Mesothelial cell of epicardium (in vitro differentiated cells): Measurements from ENCODE around the gene AKTIP. TPM values are rescaled to one million over a fixed set of nuclear protein-coding genes. Genes with fewer than 3 reads are reported as not detected.

Experiments used
- DNase-seq, 2 experiments: peaks; one replicate each; pipeline ENCODE4 v3.0.0; 2021; ENCODE audit warnings: low spot score in 2 of 2; ENCODE audit not compliant: unreplicated experiment in 2 of 2
- H3K27ac Mint-ChIP-seq: 2 replicates; pipeline ENCODE4 v1.8.0; 2021; ENCODE audit warnings: mixed read lengths
- H3K27me3 Mint-ChIP-seq: 2 replicates; pipeline ENCODE4 v1.8.0; 2021; ENCODE audit warnings: low read depth, mixed read lengths
- H3K36me3 Mint-ChIP-seq: 2 replicates; pipeline ENCODE4 v1.8.0; 2021; ENCODE audit warnings: mixed read lengths
- H3K4me1 Mint-ChIP-seq: 2 replicates; pipeline ENCODE4 v1.8.0; 2021; ENCODE audit warnings: mixed read lengths
- H3K4me3 Mint-ChIP-seq: 2 replicates; pipeline ENCODE4 v1.8.0; 2021; ENCODE audit warnings: mild to moderate bottlenecking, moderate library complexity, mixed read lengths
- H3K9me3 Mint-ChIP-seq: 2 replicates; pipeline ENCODE4 v1.8.0; 2021; ENCODE audit warnings: mixed read lengths
- CTCF ChIP-seq: fragments of 200-600 bp; sonication (generic); IDR thresholded peaks from one replicate; pipeline ENCODE4 v1.5.0; 2021; ENCODE audit warnings: antibody characterized with exemption; ENCODE audit not compliant: unreplicated experiment
- total RNA-seq: library from RNA; stranded (reverse); gene quantifications from 3 replicates; pipeline ENCODE4 v1.2.1, GENCODE V29; 2021

AKTIP gene
- total RNA-seq, 1 donor from 2014 or later, result 41.1 TPM

GRCh38 chr16:53506254-53506653 lies 3.2 kb upstream of the AKTIP start:
- Mint-ChIP-seq H3K4me3 (no peak overlapping the region), H3K27me3 (no peaks in the 10 kb centered on the region), H3K36me3 (no peaks in the 10 kb centered on the region), H3K4me1 (peaks cover 32% of the 10 kb centered on the region), H3K9me3 (no peaks in the 10 kb centered on the region), H3K27ac (no peak overlapping the region)
- TF ChIP-seq CTCF, result no peak
- DNase-seq, result no peak

DNA sequence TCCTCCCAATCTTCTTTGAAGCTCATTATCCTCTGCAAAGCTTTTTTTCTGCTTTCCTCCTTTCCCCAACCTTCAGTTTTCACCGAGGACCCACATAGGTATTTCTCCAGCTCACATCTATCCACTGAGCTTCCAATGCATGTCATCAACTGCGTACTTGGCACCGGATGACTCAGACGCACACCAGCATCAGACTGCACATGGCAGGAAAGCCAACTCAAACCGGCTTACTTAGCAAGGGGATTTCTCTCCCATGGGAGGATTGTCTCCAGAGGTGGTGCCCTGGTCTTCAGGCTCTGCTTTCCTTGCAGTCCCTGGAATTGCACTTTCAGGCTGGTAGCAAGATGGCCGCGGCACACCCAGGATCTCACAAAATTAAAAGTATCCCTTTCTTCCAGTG lies 1.7 kb upstream of the AKTIP start:
- no peaks in the 10 kb centered on the region for H3K9me3 Mint-ChIP-seq
- no peak for TF ChIP-seq CTCF
- peaks cover 40% of the 10 kb centered on the region for H3K4me1 Mint-ChIP-seq
- peak overlapping the region; percentile 98 for H3K27ac Mint-ChIP-seq
- H3K36me3 Mint-ChIP-seq, result no peaks in the 10 kb centered on the region
- peak overlapping the region; percentile 88 for H3K4me3 Mint-ChIP-seq
- no peaks in the 10 kb centered on the region for H3K27me3 Mint-ChIP-seq
- no peak for DNase-seq

DNA sequence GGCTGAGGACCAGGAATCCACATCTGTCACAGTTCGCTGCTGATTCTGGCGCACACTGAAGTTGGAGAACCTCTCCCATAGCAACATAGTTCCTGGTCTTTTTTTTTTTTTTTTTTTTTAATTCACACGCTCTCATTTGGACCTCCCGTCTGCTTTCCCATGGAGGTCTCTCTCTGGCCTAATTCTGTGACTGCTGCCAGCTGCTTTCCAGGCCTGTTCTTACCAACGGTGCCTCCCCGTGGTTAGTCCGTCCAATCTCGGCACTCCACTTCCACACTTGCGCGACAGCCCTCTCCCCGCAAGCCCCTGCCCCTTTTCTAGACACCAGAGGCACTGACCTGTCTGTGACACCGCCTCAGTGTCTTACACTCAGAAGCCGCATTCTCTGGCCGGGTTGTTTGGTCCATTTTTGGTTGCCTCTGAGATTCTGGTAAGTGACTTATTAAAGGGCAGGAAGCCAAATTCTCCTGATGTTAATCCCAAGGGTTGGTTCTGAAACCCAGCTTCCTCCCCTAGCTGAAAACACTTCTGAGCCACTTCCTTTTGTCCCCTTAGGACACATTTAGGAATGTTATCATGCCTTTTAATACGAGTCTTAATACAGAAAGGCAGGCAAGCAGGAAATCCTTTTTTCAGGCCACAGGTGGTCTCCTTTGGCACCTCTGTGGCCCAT lies 1.1 kb upstream of the AKTIP start:
- Mint-ChIP-seq H3K9me3 (no peaks in the 10 kb centered on the region), H3K4me3 (peak overlapping the region; percentile 88), H3K36me3 (peaks cover 1% of the 10 kb centered on the region), H3K27me3 (no peaks in the 10 kb centered on the region), H3K4me1 (peaks cover 41% of the 10 kb centered on the region), H3K27ac (peak overlapping the region; percentile 98)
- TF ChIP-seq CTCF, result no peak
- no peak for DNase-seq

- Mint-ChIP-seq H3K4me3 (peak overlapping the region; percentile 88), H3K36me3 (peaks cover 5% of the 10 kb centered on the region), H3K27ac (peak overlapping the region; percentile 95), H3K27me3 (no peaks in the 10 kb centered on the region), H3K4me1 (peaks cover 43% of the 10 kb centered on the region), H3K9me3 (no peaks in the 10 kb centered on the region)
- peak; percentile 99 to 100 for DNase-seq
- no peak for TF ChIP-seq CTCF
These were observed 388 bp upstream of the AKTIP start for GRCh38 chr16:53503270-53503923.

- Mint-ChIP-seq H3K36me3 (peaks cover 15% of the 10 kb centered on the region), H3K4me1 (peaks cover 41% of the 10 kb centered on the region), H3K27me3 (no peaks in the 10 kb centered on the region), H3K9me3 (no peaks in the 10 kb centered on the region), H3K4me3 (peak overlapping the region; percentile 90), H3K27ac (peak overlapping the region; percentile 97)
- no peak for DNase-seq
- TF ChIP-seq CTCF, result no peak
These were observed 1.7 kb downstream of the AKTIP start for GRCh38 chr16:53501216-53501859.
